OCI-LY1 (cell line): Measurements from ENCODE around the gene DPF3.

Source experiments
- H2AFZ ChIP-seq: fragments of 200-600 bp; sonication (generic), shearing (Covaris generic); 2 replicates; pipeline ENCODE4 v1.6.0; 2014; ENCODE audit warnings: antibody characterized with exemption, mild to moderate bottlenecking, low read length
- H3F3A ChIP-seq: fragments of 200-600 bp; sonication (generic), shearing (Covaris generic); 2 replicates; pipeline ENCODE4 v1.6.0; 2014; ENCODE audit warnings: mild to moderate bottlenecking, antibody characterized with exemption, low read length, moderate library complexity; ENCODE audit not compliant: insufficient read depth
- H3K27ac ChIP-seq: fragments of 200-600 bp; sonication (generic); 2 replicates; pipeline ENCODE4 v1.5.1; 2014; ENCODE audit warnings: low read length, mixed run types, mild to moderate bottlenecking, low read depth; ENCODE audit not compliant: poor library complexity, severe bottlenecking
- H3K27me3 ChIP-seq: fragments of 200-600 bp; sonication (generic); 2 replicates; pipeline ENCODE4 v1.6.0; 2014; ENCODE audit warnings: antibody characterized with exemption, mild to moderate bottlenecking, low read length, moderate library complexity; ENCODE audit not compliant: insufficient read depth
- H3K36me3 ChIP-seq: fragments of 200-600 bp; sonication (generic); 2 replicates; pipeline ENCODE4 v1.6.1; 2014; ENCODE audit warnings: mild to moderate bottlenecking, antibody characterized with exemption, low read length, moderate library complexity, mixed read lengths; ENCODE audit not compliant: insufficient read depth
- H3K4me1 ChIP-seq: fragments of 200-600 bp; sonication (generic); 2 replicates; pipeline ENCODE4 v1.5.1; 2014; ENCODE audit warnings: mild to moderate bottlenecking, low read length, moderate library complexity; ENCODE audit not compliant: insufficient read depth, severe bottlenecking
- H3K4me2 ChIP-seq: fragments of 200-600 bp; sonication (generic), shearing (Covaris generic); 2 replicates; pipeline ENCODE4 v1.6.1; 2014; ENCODE audit warnings: low read length
- H3K4me3 ChIP-seq: fragments of 200-600 bp; sonication (generic); 2 replicates; pipeline ENCODE4 v1.5.1; 2014; ENCODE audit warnings: low read length, low read depth, mild to moderate bottlenecking, mixed read lengths; ENCODE audit not compliant: poor library complexity, severe bottlenecking
- H3K79me2 ChIP-seq: fragments of 200-600 bp; shearing (Covaris generic); 2 replicates; pipeline ENCODE4 v1.6.1; 2016; ENCODE audit warnings: mixed run types, low read length, mixed read lengths; ENCODE audit not compliant: insufficient read depth
- H3K9ac ChIP-seq: fragments of 200-600 bp; sonication (generic), shearing (Covaris generic); 2 replicates; pipeline ENCODE4 v1.6.1; 2014; ENCODE audit warnings: mild to moderate bottlenecking, low read length, mixed read lengths
- H3K9me2 ChIP-seq: fragments of 200-600 bp; sonication (generic), shearing (Covaris generic); 2 replicates; pipeline ENCODE4 v1.6.1; 2014; ENCODE audit warnings: low read depth, mild to moderate bottlenecking, low read length, mixed read lengths
- H3K9me3 ChIP-seq: fragments of 200-600 bp; shearing (Covaris generic); 2 replicates; pipeline ENCODE4 v1.6.1; 2014; ENCODE audit warnings: low read length, mixed read lengths
- H4K20me1 ChIP-seq: fragments of 200-600 bp; sonication (generic), shearing (Covaris generic); 2 replicates; pipeline ENCODE4 v1.6.0; 2016; ENCODE audit warnings: mild to moderate bottlenecking, low read length; ENCODE audit not compliant: insufficient read depth
- EZH2 ChIP-seq: fragments of 200-600 bp; sonication (generic), shearing (Covaris generic); IDR thresholded peaks from 2 replicates; pipeline ENCODE4 v1.8.0; 2017; ENCODE audit warnings: borderline replicate concordance, mixed run types, mild to moderate bottlenecking, antibody characterized with exemption, low read length, moderate library complexity, mixed read lengths
- TF ChIP-seq, protein P1 (sequence below): fragments of 200-600 bp; sonication (generic), shearing (Covaris generic); IDR thresholded peaks from 2 replicates; pipeline ENCODE4 v1.5.1; 2017; ENCODE audit warnings: mild to moderate bottlenecking, antibody characterized with exemption, low read length, moderate library complexity, mixed read lengths

Gene DPF3

DNA sequence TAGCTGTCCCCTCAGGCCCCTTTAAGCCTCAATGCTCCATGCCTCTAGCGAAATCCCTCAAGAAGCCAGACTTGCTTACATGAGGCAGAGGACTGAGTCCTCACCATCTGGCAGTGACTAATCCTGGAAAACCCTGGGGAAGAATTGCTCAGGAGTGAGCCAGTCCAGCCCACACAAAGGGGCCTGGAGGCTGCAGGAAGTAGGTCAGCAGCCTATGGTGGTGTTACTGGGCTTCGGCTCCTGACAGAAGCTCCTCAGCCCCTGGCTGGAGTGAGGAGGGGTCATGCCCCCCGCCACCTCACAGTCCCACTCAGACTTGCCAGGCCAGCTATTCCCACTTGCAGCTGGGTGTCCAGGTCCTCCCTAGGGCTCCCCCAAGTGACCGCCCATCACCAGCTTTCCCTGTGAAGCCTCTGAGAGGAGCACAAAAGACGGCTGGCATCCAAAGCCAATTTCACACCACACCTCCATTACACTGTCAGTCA, 250.5 kb downstream of the DPF3 start:
- H3K27me3 ChIP-seq: no peaks in the 10 kb centered on the region
- no peaks in the 10 kb centered on the region for H3K4me1 ChIP-seq
- no peak overlapping the region for H3K9ac ChIP-seq
- no peak overlapping the region for H3K4me3 ChIP-seq
- no peaks in the 10 kb centered on the region for H3F3A ChIP-seq
- no peaks in the 10 kb centered on the region for H3K79me2 ChIP-seq
- H4K20me1 ChIP-seq: no peaks in the 10 kb centered on the region
- TF ChIP-seq EZH2: no peak
- TF ChIP-seq, protein P1, sequence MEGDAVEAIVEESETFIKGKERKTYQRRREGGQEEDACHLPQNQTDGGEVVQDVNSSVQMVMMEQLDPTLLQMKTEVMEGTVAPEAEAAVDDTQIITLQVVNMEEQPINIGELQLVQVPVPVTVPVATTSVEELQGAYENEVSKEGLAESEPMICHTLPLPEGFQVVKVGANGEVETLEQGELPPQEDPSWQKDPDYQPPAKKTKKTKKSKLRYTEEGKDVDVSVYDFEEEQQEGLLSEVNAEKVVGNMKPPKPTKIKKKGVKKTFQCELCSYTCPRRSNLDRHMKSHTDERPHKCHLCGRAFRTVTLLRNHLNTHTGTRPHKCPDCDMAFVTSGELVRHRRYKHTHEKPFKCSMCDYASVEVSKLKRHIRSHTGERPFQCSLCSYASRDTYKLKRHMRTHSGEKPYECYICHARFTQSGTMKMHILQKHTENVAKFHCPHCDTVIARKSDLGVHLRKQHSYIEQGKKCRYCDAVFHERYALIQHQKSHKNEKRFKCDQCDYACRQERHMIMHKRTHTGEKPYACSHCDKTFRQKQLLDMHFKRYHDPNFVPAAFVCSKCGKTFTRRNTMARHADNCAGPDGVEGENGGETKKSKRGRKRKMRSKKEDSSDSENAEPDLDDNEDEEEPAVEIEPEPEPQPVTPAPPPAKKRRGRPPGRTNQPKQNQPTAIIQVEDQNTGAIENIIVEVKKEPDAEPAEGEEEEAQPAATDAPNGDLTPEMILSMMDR: no peak
- H3K36me3 ChIP-seq: no peaks in the 10 kb centered on the region
- no peak overlapping the region for H3K27ac ChIP-seq
- no peak overlapping the region for H2AFZ ChIP-seq
- no peaks in the 10 kb centered on the region for H3K9me3 ChIP-seq
- H3K9me2 ChIP-seq: no peaks in the 10 kb centered on the region
- no peak overlapping the region for H3K4me2 ChIP-seq

DNA sequence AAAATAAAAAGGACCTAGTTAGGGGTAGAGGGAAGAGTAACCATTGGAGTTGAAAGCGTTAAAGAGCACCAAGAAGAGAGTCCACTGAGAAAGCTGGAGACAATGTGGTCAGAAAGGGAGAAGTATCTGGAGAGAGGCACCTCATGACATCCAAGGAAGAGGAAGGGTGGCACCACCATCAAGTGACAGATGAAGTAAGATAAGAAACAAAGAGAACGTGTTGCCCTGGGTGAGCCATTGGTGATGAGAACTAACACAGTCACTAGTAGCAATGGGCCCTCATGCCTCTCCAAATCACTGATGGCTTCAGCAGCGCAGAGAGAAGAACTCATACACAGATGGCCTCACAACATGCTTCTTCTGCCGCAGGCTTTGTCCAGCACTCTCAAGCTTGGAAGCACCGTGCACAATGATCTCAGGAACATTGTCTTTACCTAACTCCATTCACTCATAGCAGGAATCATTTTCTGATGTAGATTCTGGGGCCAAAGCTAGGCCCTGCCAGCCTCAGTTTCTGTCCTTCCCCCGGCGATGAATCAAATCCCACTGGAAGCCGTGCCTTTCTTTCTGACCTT, 252.9 kb downstream of the DPF3 start:
- Histone ChIP-seq H3F3A (no peaks in the 10 kb centered on the region), H3K9ac (no peak overlapping the region), H3K9me3 (no peaks in the 10 kb centered on the region)

DNA sequence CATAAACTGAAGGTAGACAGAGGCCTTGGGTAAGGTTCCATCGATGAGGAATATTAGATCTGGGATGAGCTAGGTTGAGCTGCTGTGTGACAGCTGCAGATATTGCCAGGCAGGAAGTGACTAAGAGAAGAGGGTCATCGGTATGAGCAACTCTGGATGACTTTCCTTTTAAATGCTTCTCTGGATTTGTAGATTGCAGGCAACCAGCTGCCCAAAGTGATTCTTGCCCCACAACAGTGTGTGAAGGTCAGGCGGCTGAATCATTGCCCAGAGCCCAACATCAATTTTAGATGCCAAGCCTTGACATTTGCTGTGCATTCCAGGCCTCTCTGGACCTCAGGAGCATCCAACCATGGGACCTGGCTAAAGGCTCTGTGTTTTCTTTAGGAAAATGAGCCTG, 255.9 kb downstream of the DPF3 start:
- Histone ChIP-seq H3K27ac (no peak overlapping the region), H4K20me1 (no peaks in the 10 kb centered on the region), H3F3A (no peaks in the 10 kb centered on the region), H3K79me2 (no peaks in the 10 kb centered on the region), H3K4me2 (no peak overlapping the region), H3K27me3 (no peaks in the 10 kb centered on the region), H3K4me3 (no peak overlapping the region), H3K4me1 (no peaks in the 10 kb centered on the region), H3K9me2 (no peaks in the 10 kb centered on the region), H3K36me3 (no peaks in the 10 kb centered on the region), H3K9me3 (no peaks in the 10 kb centered on the region), H3K9ac (no peak overlapping the region), H2AFZ (no peak overlapping the region)
- TF ChIP-seq, protein P1: no peak

More for the DNA sequence above, 252.9 kb downstream of the DPF3 start:
- no peaks in the 10 kb centered on the region for H4K20me1 ChIP-seq
- no peak overlapping the region for H3K4me2 ChIP-seq
- H3K4me1 ChIP-seq: no peaks in the 10 kb centered on the region
- H2AFZ ChIP-seq: no peak overlapping the region
- H3K9me2 ChIP-seq: no peaks in the 10 kb centered on the region
- H3K4me3 ChIP-seq: no peak overlapping the region
- no peaks in the 10 kb centered on the region for H3K79me2 ChIP-seq
- no peak overlapping the region for H3K27ac ChIP-seq
- no peaks in the 10 kb centered on the region for H3K27me3 ChIP-seq
- TF ChIP-seq, protein P1: no peak
- TF ChIP-seq EZH2: no peak
- H3K36me3 ChIP-seq: no peaks in the 10 kb centered on the region
